PFSK-1 (cell line): ENCODE results near the gene MAP7.

ENCODE experiments used
- FOXP2 ChIP-seq: optimal IDR thresholded peaks from 2 replicates; pipeline ENCODE3; 2011; ENCODE audit warnings: borderline replicate concordance, control low read depth, inconsistent platforms; ENCODE audit not compliant: insufficient read depth; ENCODE audit errors: extremely low read length, extremely low read depth
- POLR2AphosphoS5 ChIP-seq: IDR thresholded peaks from 2 replicates; pipeline ENCODE4 v1.6.1; 2012; ENCODE audit warnings: low read depth, mild to moderate bottlenecking, control low read depth, low read length, moderate library complexity
- REST ChIP-seq, 2 experiments: IDR thresholded peaks; 2 replicates each; pipeline versions ENCODE4 v1.6.1 to v1.8.0; 2011 to 2012; ENCODE audit warnings: low read depth in 2 of 2, low read length in 2 of 2, control low read depth in 1 of 2, inconsistent platforms in 1 of 2, mild to moderate bottlenecking in 1 of 2, moderate library complexity in 1 of 2; ENCODE audit not compliant: insufficient read depth in 1 of 2
- TAF1 ChIP-seq: IDR thresholded peaks from 2 replicates; pipeline ENCODE4 v1.6.1; 2012; ENCODE audit warnings: low read length, control low read depth, borderline replicate concordance; ENCODE audit not compliant: insufficient read depth

DNA sequence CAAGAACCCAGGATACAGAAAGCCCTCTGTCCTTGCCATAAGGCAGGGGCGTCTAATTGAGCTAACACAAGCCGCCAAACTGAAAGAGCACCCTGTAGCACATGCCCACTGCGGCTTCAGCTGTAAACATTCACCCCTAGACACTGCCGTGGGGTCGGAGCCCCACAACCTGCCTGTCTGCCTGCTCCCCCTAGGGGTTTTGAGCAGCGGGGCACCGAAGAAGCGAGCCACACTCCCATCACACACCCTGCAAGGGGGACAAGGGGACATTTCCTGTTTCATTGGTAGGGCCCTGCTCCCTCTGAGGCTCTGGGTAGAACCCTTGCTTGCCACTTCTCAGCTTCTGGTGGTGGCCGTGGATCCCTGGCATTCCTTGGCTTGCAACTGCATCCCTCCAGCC is 215.4 kb downstream of the MAP7 start:
- TF ChIP-seq TAF1 (no peak), POLR2AphosphoS5 (no peak), REST (IDR thresholded peaks at IDR 0.05; ENCODE audit: insufficient read depth in 1 of 2, low read depth in 2 of 2, low read length in 2 of 2) (no peak), FOXP2 (no peak)
